Hepatocyte (in vitro differentiated cells): Measurements from ENCODE around the gene SIT1. TPM values are rescaled to one million over a fixed set of nuclear protein-coding genes. Genes with fewer than 3 reads are reported as not detected.

ENCODE experiments used
- DNase-seq: peaks from one replicate; pipeline ENCODE4 v3.0.0-alpha.2; 2016; ENCODE audit warnings: low spot score
- H2AFZ ChIP-seq: fragments of 200-600 bp; sonication (generic); 2 replicates; pipeline ENCODE4 v1.6.0; 2016; ENCODE audit warnings: antibody characterized with exemption, mild to moderate bottlenecking
- H3K27ac ChIP-seq: fragments of 200-600 bp; sonication (generic); 2 replicates; pipeline ENCODE4 v1.5.1; 2016; ENCODE audit warnings: mild to moderate bottlenecking
- H3K27me3 ChIP-seq: fragments of 200-600 bp; sonication (generic); 2 replicates; pipeline ENCODE4 v1.6.1; 2016
- H3K36me3 ChIP-seq: fragments of 200-600 bp; sonication (generic); replicated peaks from 2 replicates; pipeline ENCODE4 v1.5.1; 2016; ENCODE audit warnings: low read depth; ENCODE audit not compliant: insufficient read depth
- H3K4me1 ChIP-seq: fragments of 200-600 bp; sonication (generic); 2 replicates; pipeline ENCODE4 v1.5.1; 2016; ENCODE audit warnings: mild to moderate bottlenecking, moderate library complexity; ENCODE audit not compliant: insufficient read depth
- H3K4me2 ChIP-seq: fragments of 200-600 bp; sonication (generic); 2 replicates; pipeline ENCODE4 v1.6.0; 2016
- H3K4me3 ChIP-seq: fragments of 200-600 bp; sonication (generic); 2 replicates; pipeline ENCODE4 v1.5.1; 2016; ENCODE audit warnings: mild to moderate bottlenecking
- H3K79me2 ChIP-seq: fragments of 200-600 bp; sonication (generic); 2 replicates; pipeline ENCODE4 v1.6.0; 2017; ENCODE audit warnings: mild to moderate bottlenecking
- H3K9me2 ChIP-seq: fragments of 200-600 bp; sonication (generic); replicated peaks from 2 replicates; pipeline ENCODE4 v1.6.0; 2017; ENCODE audit warnings: mild to moderate bottlenecking; ENCODE audit not compliant: insufficient read depth
- H3K9me3 ChIP-seq: fragments of 200-600 bp; sonication (generic); 2 replicates; pipeline ENCODE4 v1.5.1; 2016; ENCODE audit warnings: low read depth, mild to moderate bottlenecking
- H4K20me1 ChIP-seq: fragments of 200-600 bp; sonication (generic); 2 replicates; pipeline ENCODE4 v1.6.0; 2016; ENCODE audit warnings: mild to moderate bottlenecking; ENCODE audit not compliant: insufficient read depth, poor library complexity, severe bottlenecking
- EZH2 ChIP-seq: fragments of 200-600 bp; sonication (generic); IDR thresholded peaks from 2 replicates; pipeline ENCODE4 v1.6.1; 2016; ENCODE audit warnings: antibody characterized with exemption, mild to moderate bottlenecking, borderline replicate concordance
- EZH2phosphoT487 ChIP-seq: fragments of 200-600 bp; sonication (generic); IDR thresholded peaks from one replicate; pipeline ENCODE4 v1.6.1; 2018; ENCODE audit warnings: antibody characterized with exemption, mild to moderate bottlenecking, low read depth, moderate library complexity; ENCODE audit not compliant: unreplicated experiment, severe bottlenecking
- WGBS: methylation state at CpG from one replicate; pipeline ENCODE4 v1.1.6; 2016; ENCODE audit warnings: low lambda C conversion rate; ENCODE audit errors: missing lambda C conversion rate; 5-methylcytosine and 5-hydroxymethylcytosine counted together
- polyA plus RNA-seq: library from polyadenylated mRNA; unstranded; fragments of >200 nt; fragmentation: Nextera tagmentation; extraction: Ambion mirVana; gene quantifications from 2 replicates; pipeline ENCODE4 v1.2.1, GENCODE V29; 2016
- total RNA-seq: library from RNA; depleted of rRNA; stranded (reverse); fragments of >200 nt; gene quantifications from 2 replicates; pipeline ENCODE4 v1.2.3, GENCODE V29; 2014
- TF ChIP-seq, protein P1 (sequence below): fragments of 200-600 bp; sonication (generic); IDR thresholded peaks from 2 replicates; pipeline ENCODE4 v1.5.1; 2016; ENCODE audit warnings: antibody characterized with exemption, mild to moderate bottlenecking; ENCODE audit not compliant: poor library complexity

Gene SIT1
- total and polyA plus RNA-seq, 2 experiments from 2014 or later, result not detected

DNA sequence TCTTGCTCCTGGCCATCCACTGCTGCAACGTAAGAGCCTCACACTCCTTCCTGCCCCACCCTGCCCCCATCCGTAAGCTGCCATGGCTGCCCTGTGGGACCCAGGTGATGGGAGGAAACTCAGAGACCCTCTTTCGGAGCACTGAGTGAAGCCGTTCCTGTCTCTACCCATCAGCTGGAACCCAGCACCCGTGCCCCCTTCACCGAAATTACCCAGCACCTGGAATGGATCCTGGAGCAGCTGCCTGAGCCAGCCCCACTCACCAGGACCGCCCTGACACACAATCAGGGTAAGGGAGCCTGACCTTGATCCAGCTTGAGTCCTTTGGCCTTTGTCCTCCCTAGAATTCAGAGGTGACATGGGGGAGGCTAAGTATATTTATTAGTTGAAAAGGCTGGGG is 42.5 kb downstream of the SIT1 start:
- Histone ChIP-seq H3K4me3 (no peak overlapping the region), H2AFZ (no peak overlapping the region), H3K36me3 (no peaks in the 10 kb centered on the region), H3K9me3 (no peaks in the 10 kb centered on the region), H3K4me1 (peaks cover 8% of the 10 kb centered on the region), H4K20me1 (peaks cover 18% of the 10 kb centered on the region), H3K9me2 (no peaks in the 10 kb centered on the region), H3K27ac (no peak overlapping the region), H3K79me2 (peaks cover 20% of the 10 kb centered on the region), H3K27me3 (no peaks in the 10 kb centered on the region), H3K4me2 (no peak overlapping the region)
- DNase-seq, result no peak
- WGBS, result 95% methylated on average over 7 of the region's 7 CpGs
- TF ChIP-seq EZH2, result no peak
- no peak for TF ChIP-seq EZH2phosphoT487
- TF ChIP-seq, protein P1, sequence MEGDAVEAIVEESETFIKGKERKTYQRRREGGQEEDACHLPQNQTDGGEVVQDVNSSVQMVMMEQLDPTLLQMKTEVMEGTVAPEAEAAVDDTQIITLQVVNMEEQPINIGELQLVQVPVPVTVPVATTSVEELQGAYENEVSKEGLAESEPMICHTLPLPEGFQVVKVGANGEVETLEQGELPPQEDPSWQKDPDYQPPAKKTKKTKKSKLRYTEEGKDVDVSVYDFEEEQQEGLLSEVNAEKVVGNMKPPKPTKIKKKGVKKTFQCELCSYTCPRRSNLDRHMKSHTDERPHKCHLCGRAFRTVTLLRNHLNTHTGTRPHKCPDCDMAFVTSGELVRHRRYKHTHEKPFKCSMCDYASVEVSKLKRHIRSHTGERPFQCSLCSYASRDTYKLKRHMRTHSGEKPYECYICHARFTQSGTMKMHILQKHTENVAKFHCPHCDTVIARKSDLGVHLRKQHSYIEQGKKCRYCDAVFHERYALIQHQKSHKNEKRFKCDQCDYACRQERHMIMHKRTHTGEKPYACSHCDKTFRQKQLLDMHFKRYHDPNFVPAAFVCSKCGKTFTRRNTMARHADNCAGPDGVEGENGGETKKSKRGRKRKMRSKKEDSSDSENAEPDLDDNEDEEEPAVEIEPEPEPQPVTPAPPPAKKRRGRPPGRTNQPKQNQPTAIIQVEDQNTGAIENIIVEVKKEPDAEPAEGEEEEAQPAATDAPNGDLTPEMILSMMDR, result no peak

DNA sequence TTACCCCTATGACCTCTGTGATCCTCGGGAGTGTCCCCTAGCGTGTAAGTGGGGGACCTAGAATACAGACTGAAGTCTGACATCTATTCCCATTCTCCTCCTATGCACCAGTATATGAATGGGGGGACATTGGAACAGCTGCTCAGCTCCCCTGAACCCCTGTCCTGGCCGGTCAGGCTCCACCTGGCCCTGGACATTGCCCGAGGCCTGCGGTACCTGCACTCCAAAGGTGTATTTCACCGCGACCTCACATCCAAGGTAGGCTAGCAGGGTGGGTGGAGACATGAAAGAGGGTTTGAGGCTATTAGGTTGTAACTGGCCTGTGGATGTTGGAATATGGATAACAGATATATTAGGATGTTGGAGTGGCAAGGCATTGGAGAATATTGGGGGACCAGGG is 44.0 kb downstream of the SIT1 start:
- no peaks in the 10 kb centered on the region for H3K9me2 ChIP-seq
- H3K79me2 ChIP-seq, result peaks cover 25% of the 10 kb centered on the region
- H3K4me3 ChIP-seq, result peak overlapping the region; percentile 84
- H2AFZ ChIP-seq, result no peak overlapping the region
- H3K4me1 ChIP-seq, result peaks cover 15% of the 10 kb centered on the region
- H3K9me3 ChIP-seq, result no peaks in the 10 kb centered on the region
- TF ChIP-seq EZH2phosphoT487 (no peak), EZH2 (no peak)
- no peak overlapping the region for H3K27ac ChIP-seq
- peak overlapping the region; percentile 98 for H3K4me2 ChIP-seq
- DNase-seq, result no peak
- H4K20me1 ChIP-seq, result peaks cover 18% of the 10 kb centered on the region
- no peaks in the 10 kb centered on the region for H3K36me3 ChIP-seq
- no peaks in the 10 kb centered on the region for H3K27me3 ChIP-seq
- 85% methylated on average over 7 of the region's 7 CpGs for whole genome bisulfite sequencing

DNA sequence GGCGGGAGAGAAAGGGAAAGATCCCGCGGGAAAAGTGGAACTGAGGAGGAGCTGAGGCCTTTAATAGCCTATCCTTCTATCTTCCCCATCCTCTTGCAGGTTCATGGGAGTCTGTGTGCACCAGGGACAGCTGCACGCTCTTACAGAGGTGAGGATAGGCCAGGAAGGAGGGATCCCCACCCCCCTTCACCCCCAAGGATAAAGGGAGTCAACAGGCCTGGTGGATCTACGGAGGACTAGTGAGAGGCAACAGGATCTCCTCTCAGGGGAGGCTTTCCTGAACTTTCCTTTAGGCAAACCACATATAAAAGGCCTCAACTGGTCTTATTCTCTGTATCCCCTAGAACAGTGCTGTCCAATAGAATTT is 44.6 kb downstream of the SIT1 start:
- DNase-seq, result no peak
- no peak overlapping the region for H2AFZ ChIP-seq
- peak overlapping the region; percentile 90 for H3K27ac ChIP-seq
- no peaks in the 10 kb centered on the region for H3K9me2 ChIP-seq
- H3K4me1 ChIP-seq, result peaks cover 15% of the 10 kb centered on the region
- H4K20me1 ChIP-seq, result peaks cover 18% of the 10 kb centered on the region
- no peak for TF ChIP-seq EZH2
- TF ChIP-seq EZH2phosphoT487, result no peak
- TF ChIP-seq, protein P1, result no peak
- peak overlapping the region; percentile 84 for H3K4me3 ChIP-seq
- peak overlapping the region; percentile 98 for H3K4me2 ChIP-seq
- no peaks in the 10 kb centered on the region for H3K36me3 ChIP-seq
- WGBS, result 8% methylated on average over 4 of the region's 5 CpGs
- no peaks in the 10 kb centered on the region for H3K27me3 ChIP-seq
- H3K9me3 ChIP-seq, result no peaks in the 10 kb centered on the region
- peaks cover 25% of the 10 kb centered on the region for H3K79me2 ChIP-seq

DNA sequence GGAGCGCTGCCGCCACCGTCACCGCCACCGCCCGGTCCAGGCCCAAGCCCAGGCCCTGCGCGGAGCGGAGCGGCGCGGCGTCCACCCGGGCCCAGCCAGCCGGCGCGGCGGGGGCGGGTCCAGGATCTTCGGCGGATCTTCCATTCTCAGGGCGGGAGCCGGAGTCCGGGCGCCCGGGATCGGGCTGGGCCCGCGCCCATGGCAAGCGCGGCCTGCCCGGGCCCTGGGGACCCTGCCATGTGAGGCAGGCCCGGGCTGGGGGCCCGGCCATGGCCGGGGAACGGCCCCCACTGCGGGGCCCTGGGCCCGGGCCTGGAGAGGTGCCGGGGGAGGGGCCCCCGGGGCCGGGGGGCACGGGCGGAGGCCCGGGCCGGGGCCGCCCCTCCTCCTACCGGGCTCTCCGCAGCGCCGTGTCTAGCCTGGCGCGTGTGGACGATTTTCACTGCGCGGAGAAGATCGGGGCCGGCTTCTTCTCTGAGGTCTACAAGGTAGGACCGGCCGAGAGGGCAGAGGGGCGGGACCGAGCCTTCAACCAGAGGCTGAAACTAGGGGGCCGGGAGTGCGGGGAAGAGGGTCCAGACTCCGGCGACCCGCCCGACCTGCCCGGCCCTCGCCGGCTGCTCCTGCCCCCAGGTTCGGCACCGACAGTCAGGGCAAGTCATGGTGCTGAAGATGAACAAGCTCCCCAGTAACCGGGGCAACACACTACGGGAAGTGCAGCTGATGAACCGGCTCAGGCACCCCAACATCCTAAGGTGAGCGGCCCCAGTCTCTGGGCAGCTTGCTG is 45.2 kb downstream of the SIT1 start:
- Histone ChIP-seq H3K4me2 (peak overlapping the region; percentile 98), H3K27ac (peak overlapping the region; percentile 90)

More for the DNA sequence above, 45.2 kb downstream of the SIT1 start:
- peak overlapping the region; percentile 84 for H3K4me3 ChIP-seq
- no peaks in the 10 kb centered on the region for H3K9me3 ChIP-seq
- peaks cover 25% of the 10 kb centered on the region for H3K79me2 ChIP-seq
- no peaks in the 10 kb centered on the region for H3K36me3 ChIP-seq
- H3K4me1 ChIP-seq, result peaks cover 15% of the 10 kb centered on the region
- H3K27me3 ChIP-seq, result no peaks in the 10 kb centered on the region
- H2AFZ ChIP-seq, result no peak overlapping the region
- H4K20me1 ChIP-seq, result peaks cover 18% of the 10 kb centered on the region
- WGBS, result 8% methylated on average over 6 of the region's 76 CpGs
- TF ChIP-seq EZH2phosphoT487 (no peak), EZH2 (no peak)
- TF ChIP-seq, protein P1, result no peak
- DNase-seq, result peak; percentile 52
- H3K9me2 ChIP-seq, result no peaks in the 10 kb centered on the region
